Measurements from ENCODE around the gene C2orf80.
"Not testable (repeated sequence)": the region's sequence is repeated elsewhere in the genome, so short reads cannot be mapped to it uniquely, and the experiment has no call there.

Gene C2orf80

DNA sequence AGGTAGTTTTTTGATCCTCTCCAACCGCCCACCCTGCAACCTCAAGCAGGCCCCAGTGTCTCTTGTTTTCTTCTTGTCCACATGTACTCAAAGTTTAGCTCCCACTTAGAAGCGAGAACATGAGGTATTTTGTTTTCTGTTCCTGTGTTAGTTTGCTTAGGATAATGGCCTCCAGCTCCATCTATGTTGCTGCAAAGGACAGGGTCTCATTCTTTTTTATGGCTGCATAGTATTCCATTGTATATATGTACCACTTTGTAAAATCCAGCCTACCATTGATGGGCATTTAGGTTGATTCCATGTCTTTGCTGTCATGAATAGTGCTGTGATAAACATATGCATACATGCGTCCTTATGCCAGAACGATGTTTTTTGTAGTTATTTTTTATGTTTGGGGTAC lies 62.7 kb downstream of the C2orf80 start:
- Histone ChIP-seq H3K4me1 (ENCODE audit: control insufficient read depth, low read length) (no peaks in the 10 kb centered on the region), H3K9me2 (replicated peaks; ENCODE audit: control insufficient read depth, low read length) (no peaks in the 10 kb centered on the region), H3F3A (ENCODE audit: control insufficient read depth, insufficient read depth) (no peaks in the 10 kb centered on the region), H3K27me3 (ENCODE audit: control insufficient read depth, low read length) (peaks cover 13% of the 10 kb centered on the region), H3K4me2 (ENCODE audit: low read length) (no peak overlapping the region), H3K36me3 (ENCODE audit: control insufficient read depth, low read length) (no peaks in the 10 kb centered on the region), H4K20me1 (ENCODE audit: control insufficient read depth, insufficient read depth, low read depth, low read length) (no peaks in the 10 kb centered on the region), H3K27ac (ENCODE audit: low read depth, low read length) (no peak overlapping the region), H3K79me2 (ENCODE audit: control insufficient read depth, low read length) (no peaks in the 10 kb centered on the region), H3K9me3 (ENCODE audit: control insufficient read depth, insufficient read depth, low read length) (no peaks in the 10 kb centered on the region), H3K4me3 (ENCODE audit: low read length) (no peak overlapping the region)
- TF ChIP-seq, protein P1, sequence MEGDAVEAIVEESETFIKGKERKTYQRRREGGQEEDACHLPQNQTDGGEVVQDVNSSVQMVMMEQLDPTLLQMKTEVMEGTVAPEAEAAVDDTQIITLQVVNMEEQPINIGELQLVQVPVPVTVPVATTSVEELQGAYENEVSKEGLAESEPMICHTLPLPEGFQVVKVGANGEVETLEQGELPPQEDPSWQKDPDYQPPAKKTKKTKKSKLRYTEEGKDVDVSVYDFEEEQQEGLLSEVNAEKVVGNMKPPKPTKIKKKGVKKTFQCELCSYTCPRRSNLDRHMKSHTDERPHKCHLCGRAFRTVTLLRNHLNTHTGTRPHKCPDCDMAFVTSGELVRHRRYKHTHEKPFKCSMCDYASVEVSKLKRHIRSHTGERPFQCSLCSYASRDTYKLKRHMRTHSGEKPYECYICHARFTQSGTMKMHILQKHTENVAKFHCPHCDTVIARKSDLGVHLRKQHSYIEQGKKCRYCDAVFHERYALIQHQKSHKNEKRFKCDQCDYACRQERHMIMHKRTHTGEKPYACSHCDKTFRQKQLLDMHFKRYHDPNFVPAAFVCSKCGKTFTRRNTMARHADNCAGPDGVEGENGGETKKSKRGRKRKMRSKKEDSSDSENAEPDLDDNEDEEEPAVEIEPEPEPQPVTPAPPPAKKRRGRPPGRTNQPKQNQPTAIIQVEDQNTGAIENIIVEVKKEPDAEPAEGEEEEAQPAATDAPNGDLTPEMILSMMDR (IDR thresholded peaks at IDR 0.05; ENCODE audit: low read depth, low read length, poor library complexity, severe bottlenecking), result no peak
- TF ChIP-seq EZH2phosphoT487 (IDR thresholded peaks at IDR 0.05; ENCODE audit: borderline replicate concordance, low read length), result no peak

DNA sequence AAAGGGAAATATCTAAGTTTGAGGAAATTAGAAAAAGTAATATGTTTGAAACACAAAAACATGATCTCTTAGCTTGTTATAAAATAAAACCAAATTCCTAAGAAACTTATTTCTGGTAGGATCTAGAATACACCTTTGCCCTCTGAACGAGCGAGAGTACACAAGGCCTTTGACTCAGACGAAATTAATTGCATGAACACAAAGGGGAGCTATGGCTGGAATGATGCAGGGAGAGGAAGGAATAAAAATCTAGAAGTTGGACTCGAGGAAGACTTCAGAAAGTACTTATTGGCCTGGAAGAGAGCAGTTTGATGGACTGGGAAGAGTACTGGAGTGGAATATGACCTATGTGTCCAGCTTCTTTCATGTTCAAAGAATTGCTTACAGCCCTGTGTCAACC lies 64.6 kb downstream of the C2orf80 start:
- TF ChIP-seq EZH2phosphoT487 (IDR thresholded peaks at IDR 0.05; ENCODE audit: borderline replicate concordance, low read length), result no peak
- TF ChIP-seq, protein P1 (IDR thresholded peaks at IDR 0.05; ENCODE audit: low read depth, low read length, poor library complexity, severe bottlenecking), result no peak
- no peaks in the 10 kb centered on the region for H3K36me3 ChIP-seq (ENCODE audit: control insufficient read depth, low read length)
- no peaks in the 10 kb centered on the region for H3K9me2 ChIP-seq (replicated peaks; ENCODE audit: control insufficient read depth, low read length)
- no peak overlapping the region for H3K4me3 ChIP-seq (ENCODE audit: low read length)
- no peaks in the 10 kb centered on the region for H3F3A ChIP-seq (ENCODE audit: control insufficient read depth, insufficient read depth)
- H3K27ac ChIP-seq (ENCODE audit: low read depth, low read length), result no peak overlapping the region
- no peaks in the 10 kb centered on the region for H3K9me3 ChIP-seq (ENCODE audit: control insufficient read depth, insufficient read depth, low read length)
- H3K79me2 ChIP-seq (ENCODE audit: control insufficient read depth, low read length), result no peaks in the 10 kb centered on the region
- no peaks in the 10 kb centered on the region for H4K20me1 ChIP-seq (ENCODE audit: control insufficient read depth, insufficient read depth, low read depth, low read length)
- no peak overlapping the region for H3K4me2 ChIP-seq (ENCODE audit: low read length)
- peaks cover 19% of the 10 kb centered on the region for H3K27me3 ChIP-seq (ENCODE audit: control insufficient read depth, low read length)
- no peaks in the 10 kb centered on the region for H3K4me1 ChIP-seq (ENCODE audit: control insufficient read depth, low read length)

DNA sequence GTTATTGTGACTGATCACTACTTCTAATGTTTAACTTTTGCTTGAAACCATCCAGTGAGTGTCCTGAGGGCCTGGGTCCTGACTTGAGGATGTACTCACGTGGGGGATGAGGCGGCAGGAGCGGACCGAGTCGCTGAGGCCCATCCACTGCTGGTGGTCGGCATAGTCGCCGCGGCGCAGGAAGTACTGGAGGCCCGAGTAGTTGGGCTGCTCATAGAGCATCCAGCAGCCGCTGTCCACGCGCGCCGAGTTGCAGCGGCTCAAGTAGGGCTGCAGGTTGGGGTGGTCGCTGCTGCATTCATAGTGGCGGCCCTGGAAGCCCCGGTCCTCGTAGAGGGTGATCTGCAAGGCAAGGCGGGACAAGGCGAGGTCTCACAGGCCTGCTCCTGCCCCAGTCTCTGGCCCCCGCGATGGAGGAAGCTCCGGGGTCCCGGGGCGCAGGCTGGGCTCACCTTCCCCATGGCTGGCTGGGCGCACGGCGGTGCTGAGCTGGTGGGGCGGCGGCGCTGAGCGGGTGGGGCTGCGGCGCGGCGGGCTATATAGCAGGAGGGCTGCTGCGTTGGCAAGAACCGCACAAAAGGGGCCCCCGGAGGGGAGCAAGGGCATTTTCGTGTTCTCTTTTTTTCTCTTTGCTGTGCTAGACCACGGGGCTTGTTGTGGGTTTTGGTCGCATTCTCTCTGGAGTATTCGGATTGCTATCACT lies 65.7 kb downstream of the C2orf80 start, which contains the start of gene CRYGD:
CRYGD (minus strand) TSS at position 512 of the 703 bp plus-strand sequence; CDS start at position 461, 51 bp downstream.
- not testable (repeated sequence) for H3K4me1 ChIP-seq (ENCODE audit: control insufficient read depth, low read length); H3K9me2 ChIP-seq (replicated peaks; ENCODE audit: control insufficient read depth, low read length); H3K4me3 ChIP-seq (ENCODE audit: low read length); H3K36me3 ChIP-seq (ENCODE audit: control insufficient read depth, low read length); H3K27ac ChIP-seq (ENCODE audit: low read depth, low read length); H3K4me2 ChIP-seq (ENCODE audit: low read length); H3K9me3 ChIP-seq (ENCODE audit: control insufficient read depth, insufficient read depth, low read length); H3F3A ChIP-seq (ENCODE audit: control insufficient read depth, insufficient read depth); H3K79me2 ChIP-seq (ENCODE audit: control insufficient read depth, low read length); H4K20me1 ChIP-seq (ENCODE audit: control insufficient read depth, insufficient read depth, low read depth, low read length)
- H3K27me3 ChIP-seq (ENCODE audit: control insufficient read depth, low read length), result peaks cover 19% of the 10 kb centered on the region

DNA sequence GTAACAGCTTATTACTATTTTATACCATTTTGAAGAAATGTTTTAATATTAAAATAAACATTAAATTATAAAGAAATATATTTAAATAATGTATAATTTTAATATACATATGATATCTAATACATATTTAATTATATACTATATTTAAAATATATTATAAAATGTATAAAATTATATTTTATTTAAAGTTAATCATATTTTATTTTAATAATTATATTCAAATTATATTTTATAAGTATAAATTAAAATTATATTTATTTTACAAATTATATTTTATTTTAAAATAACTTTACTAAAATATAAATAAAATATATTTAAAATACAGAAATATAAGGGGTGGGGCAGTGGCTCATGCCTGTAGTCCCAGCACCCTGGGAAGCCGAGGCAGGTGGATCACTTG lies 67.6 kb downstream of the C2orf80 start:
- Histone ChIP-seq H3F3A (ENCODE audit: control insufficient read depth, insufficient read depth) (no peaks in the 10 kb centered on the region), H3K4me3 (ENCODE audit: low read length) (no peak overlapping the region), H3K4me1 (ENCODE audit: control insufficient read depth, low read length) (no peaks in the 10 kb centered on the region), H3K79me2 (ENCODE audit: control insufficient read depth, low read length) (no peaks in the 10 kb centered on the region), H4K20me1 (ENCODE audit: control insufficient read depth, insufficient read depth, low read depth, low read length) (no peaks in the 10 kb centered on the region), H3K27ac (ENCODE audit: low read depth, low read length) (no peak overlapping the region), H3K36me3 (ENCODE audit: control insufficient read depth, low read length) (no peaks in the 10 kb centered on the region), H3K9me3 (ENCODE audit: control insufficient read depth, insufficient read depth, low read length) (no peaks in the 10 kb centered on the region), H3K4me2 (ENCODE audit: low read length) (no peak overlapping the region), H3K27me3 (ENCODE audit: control insufficient read depth, low read length) (peaks cover 19% of the 10 kb centered on the region), H3K9me2 (replicated peaks; ENCODE audit: control insufficient read depth, low read length) (no peaks in the 10 kb centered on the region)
- TF ChIP-seq, protein P1 (IDR thresholded peaks at IDR 0.05; ENCODE audit: low read depth, low read length, poor library complexity, severe bottlenecking), result no peak
- TF ChIP-seq EZH2phosphoT487 (IDR thresholded peaks at IDR 0.05; ENCODE audit: borderline replicate concordance, low read length), result no peak
